Cardiac muscle cell (in vitro differentiated cells and primary cell): ENCODE data around the gene KANK3. TPM values are rescaled to one million over a fixed set of nuclear protein-coding genes. Genes with fewer than 3 reads are reported as not detected.
A peak's percentile ranks its signal among the peaks of the same experiment; 100 is the strongest.
"Not testable (repeated sequence)": the region's sequence is repeated elsewhere in the genome, so short reads cannot be mapped to it uniquely, and the experiment has no call there.

ENCODE experiments used
- DNase-seq, 2 donors: peaks; one replicate each; pipeline versions ENCODE4 v3.0.0 to v3.0.0-alpha.2; 2010 to 2017; ENCODE audit warnings: low read depth in 1 of 2, low spot score in 1 of 2
- H3K27ac ChIP-seq: fragments of 200-600 bp; sonication (generic); 2 replicates; pipeline ENCODE4 v1.5.1; 2016
- H3K27me3 ChIP-seq: fragments of 200-600 bp; sonication (generic); 2 replicates; pipeline ENCODE4 v1.6.0; 2016; ENCODE audit warnings: control low read depth
- H3K36me3 ChIP-seq: fragments of 200-600 bp; sonication (generic); 2 replicates; pipeline ENCODE4 v1.5.1; 2016; ENCODE audit warnings: control low read depth
- H3K4me1 ChIP-seq: fragments of 200-600 bp; sonication (generic); 2 replicates; pipeline ENCODE4 v1.8.1; 2017; ENCODE audit warnings: low read depth, mild to moderate bottlenecking, mixed run types
- H3K4me3 ChIP-seq: fragments of 200-600 bp; sonication (generic); 2 replicates; pipeline ENCODE4 v1.5.1; 2016; ENCODE audit warnings: mild to moderate bottlenecking
- H3K9me3 ChIP-seq: fragments of 200-600 bp; sonication (generic); 2 replicates; pipeline ENCODE4 v1.5.1; 2017; ENCODE audit warnings: low read depth, mild to moderate bottlenecking, control low read depth
- polyA plus RNA-seq: library from polyadenylated mRNA; unstranded; fragments of >200 nt; fragmentation: Nextera tagmentation; extraction: Ambion mirVana; gene quantifications from 2 replicates; pipeline ENCODE4 v1.2.1, GENCODE V29; 2016
- total RNA-seq: library from RNA; depleted of rRNA; stranded (reverse); fragments of >200 nt; gene quantifications from 2 replicates; pipeline ENCODE4 v1.2.3, GENCODE V29; 2016
- TF ChIP-seq, protein P1 (sequence below): IDR thresholded peaks from 2 replicates; pipeline ENCODE4 v1.5.1; 2012; ENCODE audit warnings: low read depth, mild to moderate bottlenecking, low read length

KANK3 gene
- total and polyA plus RNA-seq, 2 experiments from 2014 or later, result 0.72 to 4.0 TPM

DNA sequence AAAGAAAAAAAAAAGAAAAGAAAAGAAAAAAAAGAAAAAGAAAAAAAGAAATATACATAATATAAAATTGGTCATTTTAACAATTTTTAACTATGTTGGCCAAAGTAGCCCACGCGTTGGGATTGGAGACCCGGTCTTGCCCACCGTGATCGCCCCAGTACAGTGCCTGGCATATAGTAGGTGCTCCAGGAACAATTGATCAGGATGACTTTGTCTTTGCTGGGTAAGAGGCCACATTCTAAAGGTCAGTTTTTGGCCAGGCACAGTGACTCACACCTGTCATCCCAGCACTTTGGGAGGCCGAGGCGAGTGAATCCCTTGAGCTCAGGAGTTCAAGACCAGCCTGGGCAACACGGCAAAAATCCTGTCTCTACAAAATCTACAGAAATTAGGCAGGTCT is 17.1 kb upstream of the KANK3 start:
- no peak overlapping the region for H3K27ac ChIP-seq
- H3K9me3 ChIP-seq, result no peaks in the 10 kb centered on the region
- TF ChIP-seq, protein P1, sequence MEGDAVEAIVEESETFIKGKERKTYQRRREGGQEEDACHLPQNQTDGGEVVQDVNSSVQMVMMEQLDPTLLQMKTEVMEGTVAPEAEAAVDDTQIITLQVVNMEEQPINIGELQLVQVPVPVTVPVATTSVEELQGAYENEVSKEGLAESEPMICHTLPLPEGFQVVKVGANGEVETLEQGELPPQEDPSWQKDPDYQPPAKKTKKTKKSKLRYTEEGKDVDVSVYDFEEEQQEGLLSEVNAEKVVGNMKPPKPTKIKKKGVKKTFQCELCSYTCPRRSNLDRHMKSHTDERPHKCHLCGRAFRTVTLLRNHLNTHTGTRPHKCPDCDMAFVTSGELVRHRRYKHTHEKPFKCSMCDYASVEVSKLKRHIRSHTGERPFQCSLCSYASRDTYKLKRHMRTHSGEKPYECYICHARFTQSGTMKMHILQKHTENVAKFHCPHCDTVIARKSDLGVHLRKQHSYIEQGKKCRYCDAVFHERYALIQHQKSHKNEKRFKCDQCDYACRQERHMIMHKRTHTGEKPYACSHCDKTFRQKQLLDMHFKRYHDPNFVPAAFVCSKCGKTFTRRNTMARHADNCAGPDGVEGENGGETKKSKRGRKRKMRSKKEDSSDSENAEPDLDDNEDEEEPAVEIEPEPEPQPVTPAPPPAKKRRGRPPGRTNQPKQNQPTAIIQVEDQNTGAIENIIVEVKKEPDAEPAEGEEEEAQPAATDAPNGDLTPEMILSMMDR, result no peak
- no peaks in the 10 kb centered on the region for H3K36me3 ChIP-seq
- H3K4me3 ChIP-seq, result no peak overlapping the region
- H3K4me1 ChIP-seq, result peaks cover 7% of the 10 kb centered on the region
- DNase-seq, result no peak
- peaks cover 3% of the 10 kb centered on the region for H3K27me3 ChIP-seq

DNA sequence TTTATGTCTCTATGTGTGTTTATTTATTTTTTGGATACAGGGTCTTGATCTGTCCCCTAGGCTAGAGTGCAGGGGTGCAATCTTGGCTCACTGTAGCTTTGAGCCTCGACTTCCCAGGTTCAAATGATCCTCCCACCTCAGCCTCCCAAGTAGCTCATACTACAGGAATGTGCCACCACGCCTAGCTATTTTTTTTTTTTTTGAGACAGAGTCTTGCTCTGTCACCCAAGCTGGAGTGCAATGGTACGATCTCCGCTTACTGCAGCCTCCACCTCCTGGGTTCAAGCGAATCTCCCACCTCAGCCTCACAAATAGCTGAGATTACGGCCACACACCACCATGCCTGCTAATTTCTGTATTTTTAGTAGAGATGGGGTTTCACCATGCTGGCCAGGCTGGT is 15.9 kb upstream of the KANK3 start:
- TF ChIP-seq, protein P1, result no peak
- no peak overlapping the region for H3K4me3 ChIP-seq
- no peaks in the 10 kb centered on the region for H3K36me3 ChIP-seq
- no peaks in the 10 kb centered on the region for H3K9me3 ChIP-seq
- peaks cover 7% of the 10 kb centered on the region for H3K4me1 ChIP-seq
- no peak for DNase-seq
- peaks cover 3% of the 10 kb centered on the region for H3K27me3 ChIP-seq
- H3K27ac ChIP-seq, result no peak overlapping the region

DNA sequence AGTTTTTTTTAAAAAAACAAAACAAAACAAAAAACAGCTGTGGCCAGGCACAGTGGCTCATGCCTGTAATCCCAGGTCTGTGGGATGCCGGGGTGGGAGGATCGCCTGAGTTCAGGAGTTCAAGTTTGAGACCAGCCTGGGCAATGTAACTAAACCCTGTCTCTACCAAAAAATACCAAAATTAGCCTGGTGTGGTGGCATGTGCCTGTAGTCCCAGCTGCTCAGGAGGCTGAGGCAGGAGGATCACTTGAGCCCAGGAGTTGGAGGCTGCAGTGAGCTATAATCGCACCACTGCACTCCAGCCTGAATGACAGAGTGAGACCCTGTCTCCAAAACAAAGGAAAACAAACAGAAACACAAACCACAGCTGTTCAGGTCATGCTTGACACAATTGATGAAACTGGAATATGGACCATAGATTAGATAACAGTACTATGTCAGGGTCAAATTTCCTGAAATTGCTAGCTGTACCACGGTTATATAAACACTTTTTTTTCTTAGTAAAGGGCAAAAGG is 14.0 kb upstream of the KANK3 start:
- DNase-seq, result peak in 1 of 2 donors; percentile 56
- Histone ChIP-seq H3K27me3 (no peaks in the 10 kb centered on the region), H3K9me3 (no peaks in the 10 kb centered on the region), H3K4me1 (peaks cover 8% of the 10 kb centered on the region), H3K4me3 (no peak overlapping the region), H3K36me3 (no peaks in the 10 kb centered on the region), H3K27ac (no peak overlapping the region)
- TF ChIP-seq, protein P1, result no peak

DNA sequence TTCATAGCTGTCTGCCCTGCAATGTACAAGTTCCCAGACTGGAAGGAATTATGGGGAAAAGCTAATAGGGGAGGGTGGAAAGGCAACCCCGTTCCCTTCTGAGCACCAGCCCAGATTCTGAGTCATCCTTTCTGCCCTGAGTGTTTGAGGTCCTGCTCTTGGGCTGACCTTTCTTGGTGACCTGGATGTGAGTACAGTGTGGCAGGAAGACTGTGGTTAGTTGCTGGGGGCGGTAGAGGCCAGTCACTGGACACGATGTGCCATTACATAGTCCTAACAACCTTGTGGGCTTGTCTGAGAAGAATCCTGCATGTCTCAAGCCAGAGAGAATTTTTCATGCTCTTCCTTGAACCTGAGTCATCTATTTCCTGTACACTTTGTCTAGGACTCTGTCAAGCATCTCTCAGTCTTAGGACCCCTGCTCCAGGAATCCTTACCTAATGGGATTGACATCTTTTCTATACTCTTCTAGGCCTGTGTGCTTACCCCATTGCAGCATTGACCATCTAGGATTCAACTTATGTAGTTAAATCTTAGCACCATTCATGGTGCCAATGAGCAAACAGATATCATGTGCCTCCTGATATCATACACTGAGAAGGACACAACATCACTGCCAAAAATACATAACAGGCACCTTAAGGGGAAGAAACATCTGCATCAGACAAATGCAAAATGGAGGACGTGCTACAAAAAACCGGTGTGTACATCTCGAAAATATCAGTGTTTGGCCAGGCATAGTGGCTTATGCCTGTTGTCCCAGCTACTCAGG is 12.8 kb upstream of the KANK3 start:
- no peak overlapping the region for H3K27ac ChIP-seq
- no peaks in the 10 kb centered on the region for H3K36me3 ChIP-seq
- H3K27me3 ChIP-seq, result no peaks in the 10 kb centered on the region
- TF ChIP-seq, protein P1, result no peak
- H3K4me3 ChIP-seq, result no peak overlapping the region
- DNase-seq, result peak in 1 of 2 donors; percentile 97
- H3K9me3 ChIP-seq, result no peaks in the 10 kb centered on the region
- peaks cover 5% of the 10 kb centered on the region for H3K4me1 ChIP-seq

DNA sequence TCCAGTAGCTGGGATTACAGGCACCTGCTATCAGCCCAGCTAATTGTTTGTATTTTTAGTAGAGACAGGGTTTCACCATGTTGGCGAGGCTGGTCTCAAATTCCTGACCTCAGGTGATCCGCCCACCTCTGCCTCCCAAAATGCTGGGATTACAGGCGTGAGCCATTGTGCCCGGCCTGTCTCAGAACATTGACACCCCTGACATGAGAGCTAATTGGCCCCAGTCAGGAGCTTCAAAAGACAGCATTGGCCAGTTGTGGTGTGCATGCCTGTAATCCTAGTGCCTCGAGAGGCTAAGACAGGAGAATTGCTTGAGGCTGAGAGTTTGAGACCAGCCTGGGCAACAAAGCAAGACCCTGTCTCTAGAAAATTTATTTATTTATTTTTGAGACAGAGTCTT is 9.8 kb upstream of the KANK3 start:
- not testable (repeated sequence) for H3K4me3 ChIP-seq, H3K4me1 ChIP-seq, H3K36me3 ChIP-seq, H3K27me3 ChIP-seq, DNase-seq, H3K9me3 ChIP-seq, H3K27ac ChIP-seq

DNA sequence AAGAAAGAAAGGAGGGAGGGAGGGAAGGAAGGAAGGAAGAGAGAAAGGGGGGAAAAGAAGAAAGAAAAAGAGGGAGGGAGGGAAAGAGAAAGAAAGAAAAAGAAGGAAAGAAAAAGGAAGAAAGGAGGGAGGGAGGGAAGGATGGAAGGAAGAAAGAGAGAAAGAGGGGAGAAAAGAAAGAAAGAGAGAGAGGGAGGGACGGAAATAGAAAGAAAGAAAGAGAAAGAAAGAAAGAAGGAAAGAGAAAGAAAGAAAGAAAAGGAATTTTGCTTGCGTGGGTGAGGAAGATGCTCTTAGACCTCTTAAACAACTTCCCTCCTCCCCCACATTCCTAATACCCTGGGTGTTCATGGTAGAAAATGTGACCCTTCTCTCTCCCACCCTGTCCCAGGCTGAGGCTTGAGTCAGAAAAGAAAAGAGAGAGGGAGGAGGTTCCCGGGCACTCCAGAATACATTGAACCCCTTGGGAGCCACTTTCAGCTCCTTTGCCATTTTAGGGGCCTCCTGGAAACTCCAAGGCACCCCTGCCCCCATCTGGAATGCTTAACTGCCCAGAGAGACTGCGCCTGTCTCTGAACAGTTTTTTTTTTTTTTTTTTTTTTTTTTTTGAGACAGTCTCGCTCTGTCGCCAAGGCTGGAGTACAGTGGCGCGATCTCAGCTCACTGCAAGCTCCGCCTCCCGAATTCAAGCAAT is 9.2 kb upstream of the KANK3 start:
- Histone ChIP-seq H3K27ac (no peak overlapping the region), H3K9me3 (no peaks in the 10 kb centered on the region), H3K4me3 (no peak overlapping the region), H3K27me3 (no peaks in the 10 kb centered on the region), H3K36me3 (no peaks in the 10 kb centered on the region), H3K4me1 (peaks cover 5% of the 10 kb centered on the region)
- TF ChIP-seq, protein P1, result no peak
- peak in 1 of 2 donors; percentile 61 for DNase-seq

DNA sequence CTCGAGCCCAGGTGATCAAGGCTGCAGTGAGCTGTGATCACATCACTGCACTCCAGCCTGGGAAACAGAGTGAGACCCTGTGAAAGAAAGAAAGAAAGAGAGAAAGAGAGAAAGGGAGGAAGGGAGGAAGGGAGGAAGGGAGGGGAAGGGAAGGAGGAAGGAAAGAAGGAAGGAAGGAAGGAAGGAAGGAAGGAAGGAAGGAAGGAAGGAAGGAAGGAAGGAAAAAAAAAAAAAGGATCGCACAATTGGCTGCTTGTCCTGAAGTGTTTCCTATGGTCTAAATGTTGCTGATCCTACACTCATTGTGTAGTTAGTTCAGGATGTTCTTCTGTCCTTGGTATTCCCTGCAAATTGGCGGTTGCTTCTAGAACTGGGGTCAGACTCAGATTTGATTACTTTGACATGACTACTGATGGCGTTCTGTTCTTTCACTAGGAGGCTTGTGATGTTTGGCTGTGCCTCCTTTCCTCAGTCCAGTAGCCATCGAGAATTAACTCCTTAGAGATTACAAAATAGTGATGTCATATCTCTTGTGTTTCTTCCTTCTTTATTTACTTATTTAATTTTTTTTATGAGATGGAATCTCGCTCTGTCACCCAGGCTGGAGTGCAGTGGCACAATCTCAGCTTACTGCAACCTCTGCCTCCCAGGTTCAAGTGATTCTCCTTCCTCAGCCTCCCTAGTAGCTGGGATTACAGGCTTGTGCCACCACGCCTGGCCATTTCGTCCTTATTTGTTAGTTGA is 6.7 kb upstream of the KANK3 start:
- not testable (repeated sequence) for H3K4me1 ChIP-seq, DNase-seq, H3K4me3 ChIP-seq, H3K27ac ChIP-seq, H3K36me3 ChIP-seq, H3K27me3 ChIP-seq, H3K9me3 ChIP-seq
